ENCODE results near the gene MN1. TPM values are rescaled to one million over a fixed set of nuclear protein-coding genes. Genes with fewer than 3 reads are reported as not detected.
A peak's percentile ranks its signal among the peaks of the same experiment; 100 is the strongest.

MN1 gene
- total RNA-seq, 1 experiment from 2014 or later, result 0.54 TPM

DNA sequence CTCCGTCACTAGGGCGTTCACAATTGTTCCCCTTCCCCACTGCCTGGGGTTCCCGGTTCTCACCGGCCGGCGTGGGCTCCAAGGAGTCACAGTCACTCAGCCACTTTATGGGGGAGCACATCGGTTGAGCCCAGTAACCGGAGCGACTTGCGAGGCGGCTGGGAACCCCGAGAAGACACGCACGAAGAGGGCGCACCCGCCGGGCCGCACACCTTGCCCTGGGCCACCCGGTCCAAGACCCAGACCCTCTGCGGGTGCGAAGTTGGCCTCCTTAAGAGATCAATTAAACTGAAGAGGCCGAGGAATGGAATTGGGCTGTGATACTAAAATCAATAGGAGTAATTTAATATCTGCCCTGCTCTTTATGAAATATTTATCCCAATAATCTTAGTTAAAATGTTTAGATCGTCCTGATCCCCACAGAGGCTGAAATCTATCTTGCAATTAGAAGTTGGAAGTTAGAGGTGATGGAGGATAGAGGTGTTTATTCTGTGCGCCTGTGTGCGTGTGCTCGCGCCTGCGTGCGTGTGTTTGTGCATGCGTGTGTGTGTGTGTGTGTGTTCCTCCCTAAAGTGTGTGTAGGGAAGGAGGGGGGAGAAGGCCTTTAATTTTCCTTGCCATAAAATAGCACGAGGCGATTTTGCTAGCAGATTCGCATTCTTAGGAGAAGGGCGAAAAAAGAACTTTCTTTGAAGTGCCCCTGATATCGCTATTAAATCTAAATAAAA is 954 bp upstream of the MN1 start:
- DNase-seq (ENCODE audit: low spot score), result no peak
- in situ Hi-C loops (cut with HindIII; ENCODE audit: low sequenced_read_pairs), result no loop called here

- in situ Hi-C loops (cut with HindIII; ENCODE audit: low sequenced_read_pairs), result no loop called here
- DNase-seq (ENCODE audit: low spot score), result no peak
Measured at GRCh38 chr22:27801202-27801615, 347 bp downstream of the MN1 start.

- no peak for DNase-seq (ENCODE audit: low spot score)
- in situ Hi-C loops (cut with HindIII; ENCODE audit: low sequenced_read_pairs), result no loop called here
Measured at GRCh38 chr22:27800250-27801201, 1.0 kb downstream of the MN1 start.

DNA sequence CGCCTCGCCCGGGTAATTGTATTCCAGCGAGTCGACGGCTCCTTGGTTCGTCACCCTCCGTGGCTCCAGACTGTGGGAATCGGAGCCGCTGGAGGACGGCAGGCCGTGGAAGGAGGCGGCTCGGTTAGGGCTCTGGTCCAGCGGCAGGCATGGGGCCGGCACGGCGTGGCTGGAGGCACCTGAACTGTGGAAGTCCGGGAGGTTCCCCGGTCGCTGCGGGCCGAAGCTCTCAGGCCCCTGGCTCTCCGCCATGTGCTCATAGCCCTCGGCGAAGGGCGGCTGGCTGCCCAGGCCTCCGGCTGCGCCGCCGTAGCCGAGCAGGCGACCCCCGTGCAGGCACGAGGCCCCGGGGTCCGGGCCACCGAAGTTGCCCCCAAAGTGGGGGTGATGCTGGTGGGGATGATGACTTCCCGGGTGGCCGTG is 1.7 kb downstream of the MN1 start:
- DNase-seq (ENCODE audit: low spot score), result no peak
- in situ Hi-C loops (cut with HindIII; ENCODE audit: low sequenced_read_pairs), result no loop called here

DNA sequence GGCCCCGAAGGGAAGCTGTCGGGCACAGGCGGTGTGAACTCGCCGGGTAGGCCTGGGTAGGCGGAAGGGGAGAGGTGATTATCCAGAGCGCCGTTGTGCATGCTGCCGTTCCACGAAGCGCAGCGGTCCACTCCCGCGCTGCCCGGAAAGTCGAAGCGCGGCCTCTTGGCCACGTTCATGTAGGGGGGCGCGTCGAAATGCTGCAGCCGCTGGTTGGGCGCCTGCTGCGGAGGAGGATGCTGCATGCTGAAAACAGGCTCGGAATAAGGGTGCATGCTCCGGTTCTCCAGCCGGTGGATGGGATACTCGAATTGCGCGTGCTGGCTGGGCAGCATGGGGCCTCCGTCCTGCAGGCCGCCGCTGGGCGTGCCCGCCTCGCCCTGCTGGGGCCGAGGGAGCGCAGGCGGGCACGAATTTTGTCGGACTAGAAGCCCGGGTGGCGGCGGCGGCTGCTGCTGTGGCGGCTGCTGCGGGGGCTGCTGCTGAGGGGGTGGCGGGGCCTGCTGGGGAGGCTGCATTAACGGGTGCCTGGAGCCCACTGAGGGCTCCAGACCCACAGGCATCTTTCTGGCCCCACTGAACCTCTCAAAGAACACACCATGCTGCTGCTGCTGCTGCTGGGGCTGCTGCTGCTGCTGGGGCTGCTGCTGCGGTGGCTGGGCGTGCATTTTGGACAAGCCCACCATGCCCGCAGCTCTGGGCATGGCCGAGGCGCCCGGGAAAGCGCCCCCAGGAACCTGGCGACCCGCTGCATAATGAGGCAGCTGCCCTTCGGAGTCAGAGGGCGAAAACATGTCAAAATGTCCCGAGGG is 2.3 kb downstream of the MN1 start:
- DNase-seq (ENCODE audit: low spot score), result no peak
- in situ Hi-C loops (cut with HindIII; ENCODE audit: low sequenced_read_pairs), result no loop called here

DNA sequence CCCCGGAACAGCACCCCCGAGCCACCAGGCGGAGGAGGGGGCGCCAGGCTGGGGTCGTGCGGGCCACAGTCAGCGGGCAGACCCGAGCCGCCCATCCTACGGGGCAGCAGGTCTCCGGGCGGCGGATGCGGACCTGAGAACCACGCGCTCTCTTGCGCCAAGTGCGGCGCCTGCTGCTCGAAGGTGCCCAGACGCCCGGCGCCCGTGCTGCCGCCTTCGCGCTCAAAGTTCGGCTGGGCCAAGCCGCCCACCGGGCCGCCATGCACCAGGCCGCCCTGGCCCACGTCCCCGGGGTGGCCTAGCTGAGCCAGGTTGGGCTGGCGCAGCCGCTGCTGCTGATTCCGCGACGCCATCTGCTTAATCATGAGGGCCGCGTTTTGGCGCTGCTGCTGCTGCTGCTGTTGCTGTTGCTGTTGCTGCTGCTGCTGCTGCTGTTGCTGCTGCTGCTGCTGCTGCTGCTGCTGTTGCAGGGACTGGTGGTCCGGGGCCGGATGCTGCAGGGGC is 3.0 kb downstream of the MN1 start:
- no peak for DNase-seq (ENCODE audit: low spot score)
- in situ Hi-C loops (cut with HindIII; ENCODE audit: low sequenced_read_pairs), result no loop called here

- in situ Hi-C loops (cut with HindIII; ENCODE audit: low sequenced_read_pairs), result no loop called here
- no peak for DNase-seq (ENCODE audit: low spot score)
Measured at GRCh38 chr22:27797520-27798391, 3.8 kb downstream of the MN1 start.

- no peak for DNase-seq (ENCODE audit: low spot score)
- in situ Hi-C loops (cut with HindIII; ENCODE audit: low sequenced_read_pairs), result no loop called here
Measured at GRCh38 chr22:27796829-27797519, 4.6 kb downstream of the MN1 start.

DNA sequence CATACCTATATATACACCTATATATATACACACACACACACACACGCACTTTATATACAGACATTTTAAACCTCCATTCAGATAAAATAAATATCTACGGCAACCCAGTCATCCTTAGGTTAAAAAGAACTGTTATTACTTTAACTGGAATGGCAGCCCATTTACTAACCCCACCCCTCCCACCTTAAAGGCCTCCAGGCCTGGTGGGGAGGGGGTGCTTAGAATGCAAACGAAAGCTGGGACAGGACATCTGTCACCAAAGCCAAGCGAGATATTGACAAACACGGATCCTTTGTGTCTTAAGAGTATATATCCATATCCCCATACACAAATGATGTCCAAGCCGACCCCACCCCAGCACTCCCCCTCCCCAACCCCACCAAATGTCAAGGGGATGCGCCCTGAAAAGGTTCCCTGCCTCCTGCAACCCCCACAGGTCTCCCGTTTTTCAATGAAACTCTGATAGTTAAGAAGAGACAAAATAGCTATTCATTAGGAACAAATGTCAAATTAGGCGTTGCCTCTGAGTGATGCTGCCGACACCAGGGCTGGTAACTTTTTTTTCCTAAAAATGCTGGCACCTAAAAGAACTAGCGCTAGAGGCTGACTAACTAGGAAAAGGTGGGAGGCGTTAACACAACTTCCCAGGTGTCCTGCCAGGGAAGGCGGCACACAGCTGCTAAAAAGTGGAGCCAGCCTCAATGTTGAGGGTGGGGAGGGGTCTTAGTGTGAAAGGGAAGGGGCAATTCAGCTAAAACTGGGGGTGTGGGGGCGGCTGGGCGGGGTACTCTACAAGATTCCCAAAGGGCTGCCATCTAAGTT is 5.6 kb downstream of the MN1 start:
- DNase-seq (ENCODE audit: low spot score), result no peak
- in situ Hi-C loops (cut with HindIII; ENCODE audit: low sequenced_read_pairs), result no loop called here

DNA sequence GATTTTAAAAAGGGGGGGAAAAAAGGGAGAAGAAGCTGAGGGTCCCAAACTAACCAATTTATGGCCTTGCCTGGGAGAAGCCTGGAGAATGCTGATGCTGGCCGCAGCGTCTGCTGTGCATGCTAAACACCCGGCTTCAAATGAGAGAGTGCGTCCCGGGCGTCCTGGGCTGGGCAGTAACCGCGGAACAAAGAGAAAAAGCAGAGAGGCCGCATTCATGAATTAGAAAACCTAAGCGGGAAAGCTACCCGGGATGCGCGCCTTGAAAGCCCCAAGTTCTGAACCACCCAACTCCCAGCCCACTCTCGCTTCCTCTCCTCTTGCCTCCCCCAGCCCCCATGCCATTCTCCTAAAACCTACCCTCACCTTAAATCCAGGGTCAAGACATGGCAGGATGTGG is 6.5 kb downstream of the MN1 start:
- in situ Hi-C loops (cut with HindIII; ENCODE audit: low sequenced_read_pairs), result no loop called here
- DNase-seq (ENCODE audit: low spot score), result peak; percentile 18

DNA sequence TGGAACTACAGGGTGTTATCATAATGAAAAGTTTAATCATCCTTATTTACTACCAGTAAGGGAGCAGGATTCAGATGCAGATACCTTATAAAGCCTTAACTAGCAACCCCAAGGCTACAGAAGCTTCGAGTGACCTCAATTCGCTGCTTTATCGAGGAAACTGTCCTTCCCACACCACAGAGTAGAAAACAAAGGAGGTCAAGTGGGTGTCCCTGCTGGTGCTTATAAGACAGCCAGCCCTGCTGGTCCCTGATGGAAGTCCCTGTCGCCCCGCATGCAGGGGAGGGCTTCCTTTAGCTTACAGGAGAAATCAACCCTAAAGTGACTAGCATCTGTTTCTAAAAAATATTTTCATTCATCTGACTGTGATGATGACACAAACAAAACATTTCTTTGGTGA is 7.3 kb downstream of the MN1 start:
- no peak for DNase-seq (ENCODE audit: low spot score)
- in situ Hi-C loops (cut with HindIII; ENCODE audit: low sequenced_read_pairs), result no loop called here

DNA sequence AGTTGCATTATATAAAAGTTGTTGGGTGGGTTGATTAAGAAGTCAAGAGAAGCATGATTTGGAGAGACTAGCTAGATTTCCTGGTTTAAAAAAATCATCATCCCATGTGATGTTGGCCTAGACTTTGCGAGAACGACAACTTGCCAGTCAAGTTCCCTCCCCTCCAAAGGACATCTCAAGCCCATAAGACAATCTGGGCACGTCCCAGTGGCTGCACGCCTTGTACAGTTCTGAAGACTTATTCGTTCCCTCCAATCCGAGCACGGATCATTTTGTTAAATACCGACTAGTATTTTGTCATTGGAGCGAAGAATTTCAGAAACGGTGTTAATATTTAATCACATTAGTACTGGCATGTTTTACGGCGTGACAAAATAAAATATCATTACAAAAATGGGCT is 8.0 kb downstream of the MN1 start:
- no peak for DNase-seq (ENCODE audit: low spot score)
- in situ Hi-C loops (cut with HindIII; ENCODE audit: low sequenced_read_pairs), result no loop called here

DNA sequence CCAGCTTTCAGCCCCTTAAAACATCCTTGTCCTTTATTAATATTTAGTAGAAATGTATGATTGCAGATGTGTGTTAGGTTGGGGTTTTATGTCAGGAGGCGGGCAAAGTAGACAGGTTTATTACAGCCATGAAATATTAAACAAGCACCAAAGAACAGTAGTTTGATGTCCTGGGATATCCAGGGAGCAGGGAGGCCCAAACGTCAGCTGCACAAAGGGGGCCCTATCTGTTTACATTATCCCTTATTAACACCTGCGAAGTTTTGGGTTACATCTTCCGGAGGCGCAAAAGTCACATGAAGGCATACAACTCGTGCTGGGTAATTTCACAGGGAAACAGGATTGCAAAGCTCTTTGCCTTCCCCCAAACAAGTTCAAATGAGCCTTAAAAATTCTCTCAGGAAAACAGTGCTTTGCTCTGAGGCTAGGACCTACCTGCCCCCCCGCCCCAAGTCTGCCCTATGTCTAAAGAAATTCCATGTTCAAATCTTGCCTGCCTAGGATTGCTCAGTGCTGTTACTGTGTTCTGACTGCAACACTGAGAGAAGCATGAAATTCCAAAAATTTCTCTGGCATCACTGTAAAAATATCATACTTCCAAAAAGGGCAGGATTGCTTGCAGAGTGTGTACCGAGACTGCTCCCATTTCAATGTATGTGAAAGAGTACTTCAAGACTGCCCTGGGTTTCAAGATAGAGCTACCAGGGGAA is 8.9 kb downstream of the MN1 start:
- in situ Hi-C loops (cut with HindIII; ENCODE audit: low sequenced_read_pairs), result no loop called here
- DNase-seq (ENCODE audit: low spot score), result no peak

DNA sequence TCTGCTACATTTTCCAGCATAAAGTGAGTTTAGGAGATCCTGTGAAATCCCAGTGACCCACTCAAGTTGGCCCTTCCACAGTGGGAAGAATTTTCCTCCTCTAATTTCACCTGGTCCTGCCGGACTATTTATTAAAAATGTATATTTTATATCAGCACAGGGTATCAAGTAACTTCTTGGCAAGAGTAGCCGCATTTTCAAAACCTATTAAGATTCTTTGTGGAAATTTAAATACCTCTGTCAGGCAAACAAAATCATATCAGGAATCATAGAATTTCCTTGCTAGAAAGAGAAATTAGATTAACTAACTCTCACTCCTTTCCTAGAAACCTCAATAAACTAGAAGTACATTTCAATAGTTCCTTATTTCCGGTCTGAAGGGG is 9.7 kb downstream of the MN1 start:
- no peak for DNase-seq (ENCODE audit: low spot score)
- in situ Hi-C loops (cut with HindIII; ENCODE audit: low sequenced_read_pairs), result no loop called here

DNA sequence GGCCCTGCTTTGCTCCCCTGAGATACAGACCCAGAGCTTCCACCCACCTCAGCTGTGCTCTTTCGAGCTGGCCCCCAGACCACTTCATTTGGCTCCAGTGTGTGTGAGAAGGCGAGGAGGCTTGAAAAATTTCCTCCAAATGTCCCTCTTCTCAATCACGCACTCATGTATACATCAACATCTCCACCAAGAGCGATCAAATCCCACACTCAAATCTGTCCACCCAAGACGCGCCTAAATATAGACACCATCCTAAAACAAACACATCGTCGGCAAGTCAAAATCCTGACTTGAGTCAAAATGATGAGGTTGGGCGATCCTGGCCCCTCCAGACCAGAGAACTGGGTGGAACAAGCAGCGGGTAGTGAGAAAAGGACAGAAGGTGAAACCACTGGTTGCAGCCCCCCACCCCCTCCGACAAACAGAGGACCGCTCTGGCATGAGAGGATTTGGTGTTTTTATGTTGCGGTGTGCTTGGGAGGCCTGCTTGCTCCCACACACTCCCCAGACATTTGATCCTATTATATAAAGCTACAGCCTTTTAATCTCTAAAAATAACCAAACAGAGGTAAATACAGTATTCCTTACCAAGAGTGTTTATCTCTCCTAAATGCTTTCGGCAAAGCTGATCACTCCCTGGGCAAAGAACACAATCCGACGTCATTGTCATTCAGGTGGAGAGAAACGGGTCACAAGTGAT is 10.2 kb downstream of the MN1 start:
- DNase-seq (ENCODE audit: low spot score), result no peak
- in situ Hi-C loops (cut with HindIII; ENCODE audit: low sequenced_read_pairs), result no loop called here

Measured in G401 (cell line).